GM21619 (cell line): ENCODE data around the gene INPP5A.
A peak's percentile ranks its signal among the peaks of the same experiment; 100 is the strongest.

ENCODE experiments used
- ATAC-seq: cut with Tn5 transposase; IDR thresholded peaks from one replicate; pipeline ENCODE4 v1.9.1; 2021; ENCODE audit not compliant: unreplicated experiment

Gene INPP5A

GRCh38 chr10:132534391-132535064, 3.1 kb upstream of the INPP5A start:
- no peak for ATAC-seq

GRCh38 chr10:132535065-132535651, 2.4 kb upstream of the INPP5A start:
- ATAC-seq, result no peak

- no peak for ATAC-seq
These were observed 1.2 kb upstream of the INPP5A start for GRCh38 chr10:132536241-132536876.

GRCh38 chr10:132536877-132537683, 507 bp upstream of the INPP5A start:
- ATAC-seq, result peak; percentile 81

- ATAC-seq, result no peak
These were observed 623 bp downstream of the INPP5A start for GRCh38 chr10:132538031-132538789.

- ATAC-seq, result no peak
These were observed 1.3 kb downstream of the INPP5A start for GRCh38 chr10:132538790-132539421.

GRCh38 chr10:132539431-132539839, 1.8 kb downstream of the INPP5A start:
- ATAC-seq, result no peak

- no peak for ATAC-seq
These were observed 2.3 kb downstream of the INPP5A start for GRCh38 chr10:132539894-132540293.

GRCh38 chr10:132540456-132540855, 2.9 kb downstream of the INPP5A start:
- no peak for ATAC-seq

- no peak for ATAC-seq
These were observed 3.5 kb downstream of the INPP5A start for GRCh38 chr10:132541129-132541528.

- ATAC-seq, result no peak
These were observed 4.0 kb downstream of the INPP5A start for GRCh38 chr10:132541601-132542011.

GRCh38 chr10:132542086-132542775, 4.6 kb downstream of the INPP5A start:
- no peak for ATAC-seq

- no peak for ATAC-seq
These were observed 5.2 kb downstream of the INPP5A start for GRCh38 chr10:132542819-132543218.

GRCh38 chr10:132543916-132544743, 6.5 kb downstream of the INPP5A start:
- ATAC-seq, result no peak

- no peak for ATAC-seq
These were observed 7.4 kb downstream of the INPP5A start for GRCh38 chr10:132544744-132545658.

- no peak for ATAC-seq
These were observed 8.2 kb downstream of the INPP5A start for GRCh38 chr10:132545659-132546367.
